HG02970 (cell line): ENCODE data around the gene MBTPS1.

Experiments
- ATAC-seq: cut with Tn5 transposase; IDR thresholded peaks from one replicate; pipeline ENCODE4 v1.9.1; 2021; ENCODE audit warnings: mild to moderate bottlenecking, moderate library complexity, moderate number of reproducible peaks; ENCODE audit not compliant: unreplicated experiment, low FRiP score

MBTPS1 gene

GRCh38 chr16:84016477-84016876 is 100.3 kb downstream of the MBTPS1 start:
- no peak for ATAC-seq

GRCh38 chr16:84015399-84015798 is 101.3 kb downstream of the MBTPS1 start:
- ATAC-seq, result no peak

- ATAC-seq, result no peak
These were observed 102.0 kb downstream of the MBTPS1 start for GRCh38 chr16:84014570-84015327.

GRCh38 chr16:84013787-84014569 is 102.8 kb downstream of the MBTPS1 start:
- ATAC-seq, result peak; percentile 67

- no peak for ATAC-seq
These were observed 107.5 kb downstream of the MBTPS1 start for GRCh38 chr16:84009282-84009681.

- ATAC-seq, result no peak
These were observed 108.8 kb downstream of the MBTPS1 start for GRCh38 chr16:84007965-84008364.

GRCh38 chr16:84007520-84007919 is 109.2 kb downstream of the MBTPS1 start:
- no peak for ATAC-seq

GRCh38 chr16:84005391-84005790 is 111.4 kb downstream of the MBTPS1 start:
- no peak for ATAC-seq

GRCh38 chr16:84004442-84004841 is 112.3 kb downstream of the MBTPS1 start:
- ATAC-seq, result no peak
